NOMO-1 treated with dmso at 0.1 percent for 144 hours (cell line): ENCODE measurements around the gene LHFPL5.

Source experiments
- DNase-seq: peaks from one replicate; lab custom pipeline; 2025; ENCODE audit not compliant: unreplicated experiment; lab: John Stamatoyannopoulos, UW

The LHFPL5 gene

GRCh38 chr6:35852994-35853393 is 47.8 kb downstream of the LHFPL5 start:
- no peak for DNase-seq

GRCh38 chr6:35856250-35856649 is 51.1 kb downstream of the LHFPL5 start:
- no peak for DNase-seq

DNA sequence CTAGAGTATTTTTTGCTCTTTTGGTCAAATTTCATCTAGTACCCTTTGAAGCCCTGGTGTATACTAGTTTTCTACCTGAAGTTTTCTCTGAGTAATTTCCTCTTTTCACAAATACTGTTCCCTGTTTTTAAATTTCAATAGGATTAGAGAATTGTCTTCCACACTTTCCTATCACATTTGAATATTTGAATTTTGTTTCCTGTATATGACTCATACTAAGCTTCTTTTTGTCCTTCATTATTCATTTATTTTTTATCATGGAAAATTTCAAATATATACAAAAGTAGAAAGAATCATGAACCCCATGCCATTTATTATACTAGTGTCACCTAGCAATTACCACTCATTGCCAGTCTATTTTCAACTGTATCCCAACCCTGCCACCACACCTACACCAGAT is 52.7 kb downstream of the LHFPL5 start:
- no peak for DNase-seq

DNA sequence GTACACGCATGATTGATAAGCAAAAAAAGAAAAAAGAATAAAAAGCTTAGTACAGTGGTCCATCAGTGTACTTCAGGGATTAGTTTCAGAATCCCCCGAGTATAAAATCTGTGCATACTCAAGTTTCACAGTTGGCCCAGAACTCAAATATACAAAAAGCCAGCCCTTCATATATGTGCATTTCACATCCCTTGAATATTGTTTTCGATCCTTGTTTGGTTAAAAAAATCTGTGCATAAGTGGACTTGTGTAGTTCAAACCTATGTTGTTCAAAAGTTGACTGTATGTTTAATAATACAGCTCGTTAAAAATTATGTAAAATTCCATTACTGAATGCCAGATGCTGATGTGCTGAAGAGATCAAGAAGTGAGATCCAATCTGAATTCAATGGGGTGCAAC is 54.2 kb downstream of the LHFPL5 start:
- DNase-seq = no peak
